ENCODE data around the gene RIPK3.
"Not testable (repeated sequence)": the region's sequence is repeated elsewhere in the genome, so short reads cannot be mapped to it uniquely, and the experiment has no call there.

The RIPK3 gene

GRCh38 chr14:24369463-24369862 is 29.7 kb upstream of the RIPK3 start:
- DNase-seq (ENCODE audit: low spot score): no peak

- DNase-seq (ENCODE audit: low spot score): peak; percentile 14
Measured at GRCh38 chr14:24368562-24369252, 28.9 kb upstream of the RIPK3 start.

GRCh38 chr14:24368212-24368561 is 28.4 kb upstream of the RIPK3 start:
- no peak for DNase-seq (ENCODE audit: low spot score)

GRCh38 chr14:24367514-24368211 is 27.9 kb upstream of the RIPK3 start, which contains the start of gene NFATC4:
TSS of gene NFATC4 (plus strand) at chr14:24368184. CDS start at chr14:24368341, 157 bp downstream.
- peak; percentile 34 for DNase-seq (ENCODE audit: low spot score)

GRCh38 chr14:24366721-24367513 is 27.1 kb upstream of the RIPK3 start:
- peak; percentile 51 for DNase-seq (ENCODE audit: low spot score)

- no peak for DNase-seq (ENCODE audit: low spot score)
Measured at GRCh38 chr14:24366413-24366720, 26.6 kb upstream of the RIPK3 start.

- peak; percentile 60 for DNase-seq (ENCODE audit: low spot score)
Measured at GRCh38 chr14:24365600-24366412, 26.0 kb upstream of the RIPK3 start.

GRCh38 chr14:24364841-24365240 is 25.1 kb upstream of the RIPK3 start:
- no peak for DNase-seq (ENCODE audit: low spot score)

GRCh38 chr14:24363401-24363800 is 23.6 kb upstream of the RIPK3 start:
- no peak for DNase-seq (ENCODE audit: low spot score)

- DNase-seq (ENCODE audit: low spot score): no peak
Measured at GRCh38 chr14:24362241-24362960, 22.6 kb upstream of the RIPK3 start.

GRCh38 chr14:24361326-24361725 is 21.5 kb upstream of the RIPK3 start:
- no peak for DNase-seq (ENCODE audit: low spot score)

GRCh38 chr14:24360281-24360680 is 20.5 kb upstream of the RIPK3 start:
- DNase-seq (ENCODE audit: low spot score): no peak

GRCh38 chr14:24356208-24356607 is 16.4 kb upstream of the RIPK3 start:
- no peak for DNase-seq (ENCODE audit: low spot score)

GRCh38 chr14:24355009-24355408 is 15.2 kb upstream of the RIPK3 start:
- DNase-seq (ENCODE audit: low spot score): no peak

- not testable (repeated sequence) for DNase-seq (ENCODE audit: low spot score)
Measured at GRCh38 chr14:24354482-24354825, 14.7 kb upstream of the RIPK3 start.

GRCh38 chr14:24353559-24354481 is 14.0 kb upstream of the RIPK3 start:
- no peak for DNase-seq (ENCODE audit: low spot score)

- no peak for DNase-seq (ENCODE audit: low spot score)
Measured at GRCh38 chr14:24351517-24351916, 11.7 kb upstream of the RIPK3 start.

- no peak for DNase-seq (ENCODE audit: low spot score)
Measured at GRCh38 chr14:24349742-24350141, 10.0 kb upstream of the RIPK3 start.

GRCh38 chr14:24348186-24348585 is 8.4 kb upstream of the RIPK3 start:
- no peak for DNase-seq (ENCODE audit: low spot score)

GRCh38 chr14:24347134-24347533 is 7.3 kb upstream of the RIPK3 start:
- no peak for DNase-seq (ENCODE audit: low spot score)

All from globus pallidus (tissue), 1 donor.